Measurements from ENCODE around the gene OSBPL5.

The OSBPL5 gene

GRCh38 chr11:3160252-3161031 lies 4.7 kb downstream of the OSBPL5 start:
- TF ChIP-seq, protein P1, sequence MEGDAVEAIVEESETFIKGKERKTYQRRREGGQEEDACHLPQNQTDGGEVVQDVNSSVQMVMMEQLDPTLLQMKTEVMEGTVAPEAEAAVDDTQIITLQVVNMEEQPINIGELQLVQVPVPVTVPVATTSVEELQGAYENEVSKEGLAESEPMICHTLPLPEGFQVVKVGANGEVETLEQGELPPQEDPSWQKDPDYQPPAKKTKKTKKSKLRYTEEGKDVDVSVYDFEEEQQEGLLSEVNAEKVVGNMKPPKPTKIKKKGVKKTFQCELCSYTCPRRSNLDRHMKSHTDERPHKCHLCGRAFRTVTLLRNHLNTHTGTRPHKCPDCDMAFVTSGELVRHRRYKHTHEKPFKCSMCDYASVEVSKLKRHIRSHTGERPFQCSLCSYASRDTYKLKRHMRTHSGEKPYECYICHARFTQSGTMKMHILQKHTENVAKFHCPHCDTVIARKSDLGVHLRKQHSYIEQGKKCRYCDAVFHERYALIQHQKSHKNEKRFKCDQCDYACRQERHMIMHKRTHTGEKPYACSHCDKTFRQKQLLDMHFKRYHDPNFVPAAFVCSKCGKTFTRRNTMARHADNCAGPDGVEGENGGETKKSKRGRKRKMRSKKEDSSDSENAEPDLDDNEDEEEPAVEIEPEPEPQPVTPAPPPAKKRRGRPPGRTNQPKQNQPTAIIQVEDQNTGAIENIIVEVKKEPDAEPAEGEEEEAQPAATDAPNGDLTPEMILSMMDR (conservative IDR thresholded peaks at IDR 0.05; ENCODE audit: low read depth): no peak
- POLR2A ChIA-PET (ENCODE audit: low non-redundant PET): no interaction called here
- peak overlapping the region; percentile 77 for H3K27ac ChIP-seq
- CTCF ChIA-PET: no interaction called here
- DNase-seq (ENCODE audit: low spot score): peak; percentile 45

DNA sequence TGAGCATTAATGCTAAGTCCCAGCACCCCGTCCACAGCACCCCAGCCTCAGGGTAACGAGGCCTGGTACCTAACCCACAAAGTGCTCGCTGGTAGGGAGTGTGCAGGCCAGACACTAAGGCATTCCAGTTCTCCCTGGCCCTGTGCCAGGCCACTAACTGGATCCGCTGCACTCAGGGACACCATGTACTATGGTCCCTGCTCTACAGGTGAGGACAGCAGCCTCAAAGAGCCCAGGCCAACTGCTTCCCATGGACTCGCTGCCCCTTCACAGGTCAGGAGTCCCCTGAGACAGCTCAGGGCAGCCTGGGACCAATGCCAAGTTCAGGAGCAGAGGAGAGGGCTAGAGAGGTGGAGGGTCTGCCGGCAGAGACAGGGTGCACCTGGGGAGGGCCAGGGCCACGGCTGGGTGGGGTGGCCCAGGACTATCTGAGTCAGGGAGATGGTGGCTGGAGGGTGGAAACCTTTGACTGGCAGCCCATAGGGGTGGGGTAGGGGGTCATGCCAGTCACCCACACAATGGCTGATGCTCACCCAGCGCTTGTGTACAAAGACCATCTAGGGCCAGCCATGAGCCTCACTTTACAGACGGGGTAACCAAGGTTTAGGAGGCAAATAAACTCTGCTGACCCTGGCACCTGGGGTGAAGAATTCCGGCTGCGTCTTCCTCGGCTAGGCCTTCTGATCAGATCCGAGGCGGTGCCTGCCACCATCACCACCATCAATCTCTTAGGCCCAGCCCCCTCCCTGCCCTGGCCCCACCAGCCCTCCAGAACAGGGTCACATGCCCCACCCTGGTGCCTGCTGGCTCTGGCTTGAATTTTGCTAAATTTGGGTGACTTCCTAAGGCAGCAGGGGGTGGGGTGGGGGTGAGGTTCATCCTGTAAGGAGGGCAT lies 5.6 kb downstream of the OSBPL5 start:
- CTCF ChIA-PET: no interaction called here
- TF ChIP-seq, protein P1 (conservative IDR thresholded peaks at IDR 0.05; ENCODE audit: low read depth): no peak
- peak overlapping the region; percentile 77 for H3K27ac ChIP-seq
- POLR2A ChIA-PET (ENCODE audit: low non-redundant PET): no interaction called here
- no peak for DNase-seq (ENCODE audit: low spot score)

DNA sequence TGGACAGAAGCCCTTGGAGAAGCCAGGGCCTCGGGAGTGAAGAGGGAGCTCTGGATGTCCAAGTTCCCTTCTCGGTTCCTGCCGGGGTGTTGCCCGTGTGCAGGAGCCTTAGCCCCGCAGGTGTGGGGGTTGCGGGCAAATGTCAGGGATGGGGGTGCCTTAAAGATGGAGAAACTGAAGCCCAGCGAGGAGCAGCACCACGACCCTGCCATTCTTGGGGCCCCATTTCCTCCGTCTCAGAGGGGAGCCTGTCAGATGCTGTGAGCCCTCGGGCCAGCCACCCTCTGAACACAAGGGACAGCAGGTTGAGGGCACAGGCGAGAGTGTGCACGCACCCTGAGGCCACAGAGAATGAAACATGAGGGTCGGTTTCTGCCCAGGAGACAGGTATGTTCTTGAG lies 6.3 kb downstream of the OSBPL5 start:
- peak overlapping the region; percentile 77; the same call in 1 of the 2 replicates for H3K27ac ChIP-seq
- DNase-seq (ENCODE audit: low spot score): no peak
- ChIA-PET POLR2A (ENCODE audit: low non-redundant PET) (no interaction called here), CTCF (no interaction called here)
- TF ChIP-seq, protein P1 (conservative IDR thresholded peaks at IDR 0.05; ENCODE audit: low read depth): no peak

- TF ChIP-seq, protein P1 (conservative IDR thresholded peaks at IDR 0.05; ENCODE audit: low read depth): no peak
- ChIA-PET POLR2A (ENCODE audit: low non-redundant PET) (no interaction called here), CTCF (interaction anchor here (0.7 kb wide), 1 partner anchor 223 kb away, joined by 4 read pairs; no protein-coding TSS in a partner anchor)
- DNase-seq (ENCODE audit: low spot score): no peak
- H3K27ac ChIP-seq: peak overlapping the region; percentile 6; the same call in 1 of the 2 replicates
These were observed 6.9 kb downstream of the OSBPL5 start for GRCh38 chr11:3158131-3158591.

DNA sequence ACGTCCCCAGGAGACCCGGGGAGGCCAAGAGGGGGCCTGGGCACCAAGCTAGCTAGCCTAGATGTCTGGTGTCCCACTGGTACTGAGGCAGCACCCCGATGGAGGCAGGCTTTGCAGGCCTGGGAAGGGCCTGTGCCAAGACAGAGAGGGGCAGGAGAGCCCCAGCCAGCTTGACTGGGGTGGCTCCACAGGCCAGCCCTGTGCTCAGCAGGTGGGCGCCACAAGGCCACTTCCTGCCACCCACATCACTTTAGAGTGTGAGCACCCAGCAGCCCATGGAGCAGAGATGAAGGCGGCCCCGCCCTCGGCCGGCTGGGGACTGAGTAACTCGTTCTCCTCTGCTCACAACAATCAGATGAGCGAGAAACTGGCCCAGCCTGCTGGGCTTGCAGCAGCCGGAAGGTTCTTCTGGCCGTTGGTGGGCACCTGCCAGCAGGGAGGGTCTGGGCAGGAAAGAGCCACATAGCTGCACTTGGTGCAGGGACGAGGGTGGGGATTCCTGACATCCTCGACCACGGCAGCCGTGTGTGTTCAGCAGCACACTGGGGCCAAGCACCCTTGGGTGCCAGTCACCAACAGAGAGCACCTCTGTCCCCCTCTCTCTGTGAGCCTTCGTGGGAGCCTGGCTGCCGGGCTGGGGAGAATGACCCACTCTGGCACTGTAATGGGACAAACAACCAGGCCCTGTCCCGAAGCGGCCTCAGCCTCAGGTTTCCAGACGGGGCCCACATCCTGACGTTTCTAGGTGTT lies 7.6 kb downstream of the OSBPL5 start:
- POLR2A ChIA-PET (ENCODE audit: low non-redundant PET): no interaction called here
- TF ChIP-seq, protein P1 (conservative IDR thresholded peaks at IDR 0.05; ENCODE audit: low read depth): no peak
- peak overlapping the region; percentile 6; the same call in 1 of the 2 replicates for H3K27ac ChIP-seq
- no peak for DNase-seq (ENCODE audit: low spot score)
- CTCF ChIA-PET: interaction anchor here (0.7 kb wide), 1 partner anchor 224 kb away, joined by 4 read pairs; no protein-coding TSS in a partner anchor

Measured in RWPE1 (cell line).